Heart left ventricle (tissue), 13 donors: Measurements from ENCODE around the gene ARHGEF11.

Experiments used
- POLR2A ChIP-seq, 2 donors: fragments of 450-650 bp; IDR thresholded peaks; one replicate each; pipeline ENCODE4 v1.6.1; 2017; ENCODE audit warnings: antibody characterized with exemption in 2 of 2, mild to moderate bottlenecking in 2 of 2, moderate library complexity in 2 of 2
- TF ChIP-seq, protein P1 (sequence below), 12 donors: fragments of 200-600 bp; sonication (generic) in 4 of 12; IDR thresholded peaks; one replicate each; pipeline versions ENCODE4 v1.5.0 to v1.8.0; 2018 to 2022; ENCODE audit warnings: antibody characterized with exemption in 12 of 12, mild to moderate bottlenecking in 5 of 12
- donor health status: ischemic (EF 13 %, LVEDD 7.1; RV severe dilation, severe dysfunction).
- donor health status: DM: no; HTN: yes; CAD: no.
- donor health status: DM: no; HTN: no; CAD: no.
- donor health status: ischemic (EF 25% LVEDD 6.9; RV normal size, moderate dysfunction).
- donor health status: ischemic (EF 25% LVEDD 5.7; RV mildly dilated, moderate dysfunction).
- donor health status: ischemic (EF 35%, LVEDD 5.7; RV mildly dilated, moderate dysfunction).
- donor health status: nonischemic (EF 11% LVEDD 7.7; RV severe dilation, severe dysfunction).
- donor health status: DM: yes; HTN: yes; CAD: no.
- donor health status: PGD.
- donor health status: ischemic (EF 29% LVEDD 5.4; RV normal size, mild dysfunction).
- donor health status: nonischemic (EF 23%, LVEDD 6.1; RV moderate dilation, normal function).

- TF ChIP-seq, protein P1, sequence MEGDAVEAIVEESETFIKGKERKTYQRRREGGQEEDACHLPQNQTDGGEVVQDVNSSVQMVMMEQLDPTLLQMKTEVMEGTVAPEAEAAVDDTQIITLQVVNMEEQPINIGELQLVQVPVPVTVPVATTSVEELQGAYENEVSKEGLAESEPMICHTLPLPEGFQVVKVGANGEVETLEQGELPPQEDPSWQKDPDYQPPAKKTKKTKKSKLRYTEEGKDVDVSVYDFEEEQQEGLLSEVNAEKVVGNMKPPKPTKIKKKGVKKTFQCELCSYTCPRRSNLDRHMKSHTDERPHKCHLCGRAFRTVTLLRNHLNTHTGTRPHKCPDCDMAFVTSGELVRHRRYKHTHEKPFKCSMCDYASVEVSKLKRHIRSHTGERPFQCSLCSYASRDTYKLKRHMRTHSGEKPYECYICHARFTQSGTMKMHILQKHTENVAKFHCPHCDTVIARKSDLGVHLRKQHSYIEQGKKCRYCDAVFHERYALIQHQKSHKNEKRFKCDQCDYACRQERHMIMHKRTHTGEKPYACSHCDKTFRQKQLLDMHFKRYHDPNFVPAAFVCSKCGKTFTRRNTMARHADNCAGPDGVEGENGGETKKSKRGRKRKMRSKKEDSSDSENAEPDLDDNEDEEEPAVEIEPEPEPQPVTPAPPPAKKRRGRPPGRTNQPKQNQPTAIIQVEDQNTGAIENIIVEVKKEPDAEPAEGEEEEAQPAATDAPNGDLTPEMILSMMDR (IDR thresholded peaks at IDR 0.05), result no peak
- TF ChIP-seq POLR2A (IDR thresholded peaks at IDR 0.05), result no peak
Measured at GRCh38 chr1:156970017-156970416, 75.5 kb downstream of the ARHGEF11 start.
